G401.6 (cell line): Measurements from ENCODE around the gene SMARCA2.

ENCODE experiments used
- FAIRE-seq: peaks from 2 replicates; lab custom pipeline; 2012; peaks lifted over from hg19 to GRCh38; lab: Jason Lieb, UNC

The SMARCA2 gene

DNA sequence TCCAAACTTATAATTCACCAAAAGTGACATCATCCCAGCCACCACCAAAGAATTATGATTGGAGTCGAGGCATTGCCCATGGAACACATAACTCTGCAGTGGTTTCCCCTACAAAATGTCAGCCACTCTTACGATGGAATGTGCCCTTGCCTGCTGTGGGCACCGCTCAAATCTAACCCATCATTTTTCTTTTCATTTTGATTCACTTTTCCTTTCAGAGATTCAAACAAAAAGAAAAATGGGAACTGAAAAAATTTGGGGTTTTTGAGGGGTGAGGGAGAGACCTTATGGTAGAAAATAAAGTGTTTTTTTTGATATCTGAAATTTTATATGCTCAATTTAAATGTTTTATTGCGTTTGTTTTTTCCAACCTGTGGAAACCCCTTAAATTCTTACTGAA is 28.1 kb downstream of the SMARCA2 start:
- FAIRE-seq: no peak

DNA sequence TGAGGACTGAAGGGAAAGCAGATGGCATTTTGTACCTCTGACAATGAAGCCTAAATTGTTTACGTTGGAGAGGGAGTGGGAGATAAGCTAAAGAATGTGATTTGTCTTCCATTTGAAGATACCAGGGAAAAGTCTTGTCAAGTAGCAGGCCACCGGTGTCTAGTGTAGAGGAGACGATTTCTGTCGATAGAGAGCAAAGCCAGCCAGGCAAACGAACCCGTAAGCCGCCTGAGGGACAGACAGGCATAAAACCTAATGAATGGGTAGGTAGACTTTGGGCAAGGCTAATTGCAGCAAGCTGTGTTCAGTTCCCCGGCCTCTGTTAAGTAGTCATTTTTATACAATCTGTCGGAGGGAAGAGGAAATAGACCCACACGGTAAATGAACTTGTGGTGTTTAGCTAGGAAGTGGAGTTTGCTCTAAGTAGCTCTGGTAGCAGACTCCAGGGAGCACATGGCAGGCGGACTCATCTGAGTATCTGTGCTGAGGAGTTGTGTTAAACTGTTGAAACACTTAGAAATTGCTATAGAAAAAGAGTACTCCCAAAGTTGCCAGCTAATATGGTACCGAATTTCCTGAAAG is 28.8 kb downstream of the SMARCA2 start:
- FAIRE-seq: no peak

DNA sequence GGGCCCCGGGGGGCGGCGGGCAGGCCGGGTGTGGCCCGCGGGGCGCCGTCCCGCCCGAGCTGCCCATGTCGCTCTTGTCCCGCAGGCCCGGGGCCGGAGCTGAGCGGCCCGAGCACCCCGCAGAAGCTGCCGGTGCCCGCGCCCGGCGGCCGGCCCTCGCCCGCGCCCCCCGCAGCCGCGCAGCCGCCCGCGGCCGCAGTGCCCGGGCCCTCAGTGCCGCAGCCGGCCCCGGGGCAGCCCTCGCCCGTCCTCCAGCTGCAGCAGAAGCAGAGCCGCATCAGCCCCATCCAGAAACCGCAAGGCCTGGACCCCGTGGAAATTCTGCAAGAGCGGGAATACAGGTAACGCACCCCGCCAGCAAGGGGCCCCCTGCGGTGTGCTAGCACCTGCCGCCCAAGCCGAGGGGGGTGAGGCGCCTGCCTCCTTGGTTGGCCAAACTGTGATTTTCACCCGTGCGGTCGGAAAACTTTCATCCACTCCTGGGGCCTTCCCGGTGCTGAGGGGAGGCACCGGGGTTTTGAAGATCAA is 32.1 kb downstream of the SMARCA2 start:
- FAIRE-seq: no peak

DNA sequence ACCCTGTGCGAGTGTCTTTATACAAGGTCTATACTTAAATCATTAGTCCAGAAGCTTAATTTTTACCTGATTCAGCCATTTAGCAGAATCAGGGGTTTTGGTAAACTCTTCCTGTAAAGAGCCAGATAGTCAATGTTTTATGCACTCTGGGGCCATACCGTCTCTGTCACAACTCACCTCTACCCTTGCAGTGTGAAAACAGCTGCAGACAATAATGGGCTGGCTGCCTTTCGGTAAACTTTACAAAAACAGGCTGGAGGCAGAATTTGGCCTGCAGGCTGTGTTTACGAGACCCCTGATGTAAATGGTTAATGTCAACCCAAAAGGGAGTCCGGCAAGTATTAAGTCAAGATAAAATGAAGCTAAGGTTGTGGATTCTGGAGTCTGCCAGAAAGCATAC is 32.8 kb downstream of the SMARCA2 start:
- no peak for FAIRE-seq

DNA sequence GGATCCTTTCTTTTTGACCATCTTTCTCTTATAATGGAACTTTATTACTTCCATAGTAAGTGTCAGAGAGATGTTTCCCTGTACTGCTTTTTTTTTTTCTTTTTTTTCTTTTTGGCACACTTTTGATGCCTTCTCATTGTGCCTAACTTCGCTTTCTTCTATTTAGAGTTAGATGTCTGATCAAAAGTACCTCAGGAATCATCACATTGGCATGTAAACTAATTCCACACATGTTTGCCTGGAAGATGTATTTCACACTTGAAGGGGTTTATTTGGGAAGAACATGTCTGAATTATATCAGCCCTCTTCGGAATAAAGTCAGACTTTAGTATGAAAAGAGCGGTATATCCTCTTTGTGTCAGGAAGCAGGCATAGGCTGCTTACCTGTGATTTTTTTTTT is 35.1 kb downstream of the SMARCA2 start:
- FAIRE-seq: no peak

DNA sequence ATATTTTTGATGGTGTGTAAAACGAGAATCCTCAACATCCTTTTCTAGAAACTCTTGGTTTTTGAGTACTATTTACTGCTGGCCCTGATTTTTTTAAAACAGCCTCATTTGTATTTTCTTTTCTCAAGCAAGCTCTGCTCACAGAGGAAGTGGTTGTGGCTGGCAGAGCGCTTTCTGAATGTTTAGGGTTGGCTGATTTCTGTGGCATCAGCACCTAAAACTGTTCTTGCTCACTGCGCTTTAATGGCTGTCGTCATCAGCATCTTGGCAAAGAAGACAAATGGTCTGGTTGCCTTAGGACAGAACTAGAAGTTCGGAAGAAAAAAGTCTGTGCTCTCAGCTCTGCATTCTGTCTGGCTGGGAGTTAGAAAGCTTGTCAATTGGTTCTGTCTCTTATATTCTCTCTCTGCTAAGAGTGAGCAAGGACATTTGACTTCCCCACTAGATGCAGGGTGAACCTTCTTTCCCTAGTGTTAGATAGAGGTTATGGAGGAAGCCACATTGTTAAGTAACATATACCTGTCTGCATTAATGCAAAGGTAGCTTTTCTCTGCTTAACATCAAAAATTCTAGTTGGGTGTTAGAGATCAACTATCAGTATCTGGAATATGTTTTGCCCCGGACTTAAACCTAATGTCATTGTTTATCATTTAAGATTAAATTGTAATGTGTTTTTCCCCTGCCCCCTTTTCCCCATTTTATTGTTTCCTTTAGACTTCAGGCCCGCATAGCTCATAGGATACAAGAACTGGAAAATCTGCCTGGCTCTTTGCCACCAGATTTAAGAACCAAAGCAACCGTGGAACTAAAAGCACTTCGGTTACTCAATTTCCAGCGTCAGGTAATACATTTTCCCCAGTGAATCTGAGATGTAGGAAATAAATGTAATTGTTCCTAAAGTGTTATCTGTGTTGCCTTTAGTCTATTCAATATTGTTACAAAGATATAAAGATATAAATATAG is 39.0 kb downstream of the SMARCA2 start:
- no peak for FAIRE-seq

DNA sequence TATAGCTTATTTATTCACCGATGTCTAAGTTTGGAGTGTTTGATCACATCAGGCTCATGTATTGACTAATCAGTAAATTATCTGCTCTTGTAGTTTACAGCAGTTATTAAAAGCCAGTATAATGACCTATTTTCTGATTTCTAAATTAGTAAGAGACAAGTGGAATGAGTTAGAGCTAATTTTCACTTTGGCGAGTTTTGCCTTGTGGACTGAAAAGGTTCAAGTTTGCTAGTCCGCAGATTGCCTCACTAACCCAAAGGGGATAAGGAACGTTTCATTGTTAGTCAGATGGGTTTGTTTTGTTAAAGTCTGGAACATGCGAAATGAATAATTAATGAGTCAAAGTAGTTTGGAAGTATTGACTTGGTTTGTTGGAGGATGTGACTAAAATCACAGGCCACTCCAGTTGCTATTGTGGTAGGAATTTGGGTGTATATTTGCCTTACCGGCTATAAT is 40.1 kb downstream of the SMARCA2 start:
- no peak for FAIRE-seq

DNA sequence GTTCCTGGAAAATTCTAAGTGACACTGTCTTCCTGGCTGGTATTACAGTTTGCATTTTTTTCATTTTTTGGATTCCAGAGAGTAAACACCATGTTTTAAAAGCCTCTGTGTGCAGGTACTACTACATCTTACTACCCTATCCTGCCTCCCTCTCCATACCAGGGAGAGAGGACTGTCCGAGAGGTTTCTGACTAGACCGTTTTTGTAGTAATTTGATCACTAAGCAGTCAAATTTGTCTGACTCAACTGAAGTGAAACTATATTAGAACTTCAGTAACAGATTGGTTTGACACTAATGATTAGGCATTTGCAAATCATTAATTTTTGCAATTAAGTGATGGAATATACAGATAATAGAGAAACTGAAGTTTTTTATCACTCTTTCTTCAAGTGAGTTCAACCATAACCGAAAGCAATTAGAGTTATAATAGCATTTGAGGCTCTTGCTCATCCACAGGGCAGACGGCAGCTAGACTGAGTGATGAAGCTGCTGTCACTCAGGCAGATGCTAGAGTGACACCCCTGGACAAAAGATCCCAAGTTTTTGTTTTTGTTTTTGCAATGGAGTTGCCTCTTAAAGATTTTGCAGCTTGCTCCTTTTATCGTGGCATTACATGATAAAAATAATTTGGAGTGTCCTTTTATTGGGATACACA is 44.3 kb downstream of the SMARCA2 start:
- no peak for FAIRE-seq

DNA sequence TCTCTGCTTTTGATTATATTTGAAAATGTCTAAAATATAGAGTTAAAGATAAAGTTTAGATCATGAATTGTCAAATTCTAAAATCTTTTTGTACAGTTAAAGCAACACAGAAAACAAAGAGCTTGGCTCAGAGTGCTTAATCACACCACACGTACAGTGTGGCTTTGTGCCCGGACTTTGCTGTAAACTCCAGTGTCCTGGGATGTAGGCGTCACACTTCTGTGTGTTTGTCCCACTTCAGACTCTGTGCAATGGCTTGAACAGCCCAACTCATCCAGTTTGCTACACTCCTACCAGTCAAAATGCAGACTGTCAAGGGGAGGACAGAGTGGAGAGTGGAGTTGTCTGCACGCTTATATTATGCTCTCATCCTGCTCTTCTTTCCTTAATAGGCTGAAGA is 45.3 kb downstream of the SMARCA2 start:
- FAIRE-seq: no peak

DNA sequence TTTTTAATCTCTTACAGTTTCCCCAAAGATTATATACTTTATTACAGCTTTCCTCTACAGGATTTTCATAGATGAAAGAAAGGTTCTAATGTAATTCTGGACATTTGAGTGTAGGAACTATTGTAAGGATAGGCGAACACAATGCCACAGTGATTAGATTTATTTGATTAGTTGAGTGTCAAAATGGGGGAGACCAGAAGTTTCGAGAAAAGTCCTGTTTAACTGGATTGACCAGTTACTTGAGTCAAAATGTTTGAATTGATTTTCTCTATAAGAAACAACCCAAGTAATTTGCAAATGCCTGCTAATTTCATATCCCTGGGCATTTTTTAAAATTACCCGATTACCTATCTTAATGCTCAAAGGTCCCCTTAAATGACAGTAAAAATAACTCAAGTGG is 50.6 kb downstream of the SMARCA2 start:
- FAIRE-seq: no peak

DNA sequence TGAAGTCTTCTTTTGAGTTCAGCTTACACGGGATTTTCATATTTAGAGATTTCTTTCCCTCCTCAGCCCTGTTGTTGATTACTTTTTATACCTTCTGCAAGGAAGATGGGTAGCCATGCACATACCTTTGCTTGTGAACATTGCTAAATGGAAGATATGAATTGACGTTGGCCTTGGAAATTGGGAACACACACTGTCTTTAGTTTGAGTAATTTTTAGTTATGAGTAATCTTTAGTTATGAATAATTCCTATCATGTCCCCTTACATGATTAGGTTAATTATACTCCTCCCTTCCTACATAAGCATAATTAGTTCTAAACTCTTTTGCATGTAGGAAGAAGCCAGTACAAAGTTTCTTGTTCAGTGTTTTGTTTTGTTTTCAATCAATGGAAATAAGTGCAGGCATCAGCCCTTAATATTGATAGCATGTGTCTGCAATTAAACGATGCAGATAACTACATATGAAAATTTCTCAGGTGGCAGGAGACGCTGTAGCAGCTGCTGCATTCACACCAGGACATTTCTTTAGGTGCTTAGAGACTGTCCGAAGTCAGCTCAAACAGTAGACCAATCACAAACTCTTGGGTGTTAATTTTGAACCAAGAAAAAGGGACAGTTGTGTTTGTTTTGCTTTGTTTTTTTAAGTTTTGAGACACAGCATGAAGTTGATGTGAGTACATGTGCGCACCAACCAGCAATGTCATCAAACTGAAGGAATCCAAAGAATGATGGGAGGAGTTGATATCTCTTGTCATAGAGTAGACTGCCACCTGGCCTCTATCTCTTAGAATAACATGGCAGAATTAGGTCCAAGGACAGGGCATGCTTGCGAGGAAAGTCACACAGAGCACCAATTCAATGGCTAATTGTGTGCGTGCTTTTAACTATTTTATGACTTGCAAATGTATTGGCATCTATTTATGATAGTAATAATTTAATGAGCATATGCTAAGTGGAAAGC is 51.4 kb downstream of the SMARCA2 start:
- no peak for FAIRE-seq

DNA sequence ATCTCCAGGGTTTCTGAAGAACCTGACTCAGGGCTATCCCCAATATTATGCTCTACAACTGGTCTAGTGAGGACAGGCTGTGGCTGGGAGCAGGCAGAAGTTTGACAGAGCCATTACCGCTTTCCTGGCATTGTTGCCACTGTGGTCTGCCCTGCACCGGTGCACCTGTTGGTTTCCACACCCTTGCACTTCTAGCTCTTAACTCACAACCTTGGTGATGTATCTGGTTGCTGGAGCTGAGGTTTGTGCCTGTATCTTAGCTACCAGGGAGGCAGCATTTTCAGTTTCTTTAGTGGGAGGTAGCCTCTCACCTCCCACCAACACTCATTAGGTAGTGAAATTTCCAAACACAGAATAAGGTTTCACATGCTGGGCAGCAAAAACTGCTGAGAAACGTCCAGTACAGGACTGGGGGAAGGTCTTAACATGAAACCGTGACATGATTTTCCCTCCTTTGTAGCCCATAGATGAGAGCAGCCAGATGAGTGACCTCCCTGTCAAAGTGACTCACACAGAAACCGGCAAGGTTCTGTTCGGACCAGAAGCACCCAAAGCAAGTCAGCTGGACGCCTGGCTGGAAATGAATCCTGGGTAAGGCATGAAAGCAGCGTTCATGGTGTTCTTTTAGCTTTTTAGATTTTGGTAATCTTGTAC is 57.7 kb downstream of the SMARCA2 start:
- no peak for FAIRE-seq

DNA sequence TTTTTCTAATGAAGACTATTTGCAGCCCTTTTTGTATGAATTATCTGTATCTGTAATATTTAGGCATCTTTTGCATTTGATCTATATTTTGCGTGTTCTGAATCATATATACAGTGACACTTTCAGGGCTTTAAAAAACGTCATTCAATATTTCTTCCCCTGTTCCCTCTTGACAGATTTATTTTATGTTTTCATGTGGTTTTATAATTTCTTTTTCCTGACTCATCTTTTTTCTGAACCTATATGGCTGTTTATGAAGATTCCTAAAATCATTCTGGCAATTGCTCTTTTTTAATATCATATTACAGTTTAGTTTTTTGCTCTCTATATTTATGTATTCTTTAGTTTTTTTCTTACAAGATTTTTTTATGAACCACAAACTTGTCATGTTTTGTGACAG is 67.6 kb downstream of the SMARCA2 start:
- FAIRE-seq: no peak

DNA sequence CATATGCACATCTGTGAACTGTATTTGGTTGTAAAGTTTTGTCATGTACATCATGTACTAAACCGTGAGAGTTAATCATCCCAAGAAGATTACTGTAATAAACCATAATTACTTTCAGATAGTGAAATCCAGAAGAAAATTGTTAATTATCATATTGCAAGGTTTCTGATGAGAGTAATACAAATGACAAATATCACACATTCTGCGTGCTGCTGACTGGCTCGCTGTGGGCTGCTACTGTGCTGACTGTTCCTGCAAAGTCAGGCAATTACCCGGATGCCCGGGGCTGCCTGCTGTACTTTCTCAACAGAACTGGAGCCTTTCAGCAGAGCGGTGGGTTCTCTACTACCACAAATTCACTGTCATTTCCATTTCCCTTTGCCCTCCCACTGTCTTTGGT is 68.3 kb downstream of the SMARCA2 start:
- FAIRE-seq: no peak

DNA sequence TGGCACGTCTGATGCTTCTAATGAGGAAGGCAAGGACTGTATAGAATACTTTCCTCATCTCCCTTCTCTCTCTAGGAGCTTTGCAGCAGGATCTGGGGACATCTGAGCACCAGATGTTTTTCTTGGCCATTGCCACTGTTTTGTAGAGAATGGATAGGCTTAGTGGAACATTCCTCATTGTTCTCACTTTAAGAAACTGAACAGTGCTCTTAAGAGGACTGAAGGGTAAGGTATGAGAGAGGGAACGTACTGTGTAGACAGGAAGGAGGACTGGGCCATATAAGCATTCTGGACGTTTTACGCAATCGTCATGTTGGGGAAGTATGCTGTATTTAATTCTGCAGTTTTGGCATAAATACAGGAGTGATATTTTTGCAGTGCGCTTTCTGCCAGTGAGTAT is 70.6 kb downstream of the SMARCA2 start:
- no peak for FAIRE-seq

DNA sequence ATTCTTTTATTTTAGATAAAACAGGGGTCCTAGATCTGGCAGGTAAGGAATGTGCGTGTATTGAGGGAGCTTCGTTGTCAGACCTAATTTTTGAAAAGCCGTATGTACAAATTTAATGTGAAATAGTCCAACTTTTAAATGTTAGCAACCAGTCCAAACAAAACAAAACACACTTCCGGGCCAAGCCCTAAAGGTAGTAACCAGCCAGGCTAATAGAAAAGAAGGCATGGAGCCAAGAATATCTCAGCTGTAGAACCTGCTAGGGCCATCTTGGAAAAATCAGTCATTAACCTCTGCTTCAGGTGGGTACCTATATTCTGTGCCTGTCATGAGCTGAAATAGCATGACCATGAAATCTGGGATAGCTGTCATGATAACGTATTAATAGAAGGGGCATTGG is 71.0 kb downstream of the SMARCA2 start:
- no peak for FAIRE-seq

DNA sequence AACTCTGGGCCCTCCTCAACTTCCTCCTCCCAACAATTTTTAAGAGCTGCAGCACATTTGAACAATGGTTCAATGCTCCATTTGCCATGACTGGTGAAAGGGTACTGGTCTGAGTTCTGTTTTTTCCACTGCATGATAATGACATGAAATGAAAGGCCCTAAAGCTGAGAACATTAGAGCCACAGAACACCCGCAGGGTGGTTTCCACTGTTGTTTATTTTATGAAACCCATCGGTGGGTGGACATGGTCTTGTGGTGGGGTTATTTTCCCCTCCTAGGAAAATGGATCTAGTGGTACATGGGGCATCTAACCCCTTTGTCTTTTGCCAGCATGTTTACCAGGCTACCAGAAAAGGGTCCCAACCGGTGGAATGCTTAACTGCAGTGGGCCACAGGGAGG is 71.8 kb downstream of the SMARCA2 start:
- no peak for FAIRE-seq

DNA sequence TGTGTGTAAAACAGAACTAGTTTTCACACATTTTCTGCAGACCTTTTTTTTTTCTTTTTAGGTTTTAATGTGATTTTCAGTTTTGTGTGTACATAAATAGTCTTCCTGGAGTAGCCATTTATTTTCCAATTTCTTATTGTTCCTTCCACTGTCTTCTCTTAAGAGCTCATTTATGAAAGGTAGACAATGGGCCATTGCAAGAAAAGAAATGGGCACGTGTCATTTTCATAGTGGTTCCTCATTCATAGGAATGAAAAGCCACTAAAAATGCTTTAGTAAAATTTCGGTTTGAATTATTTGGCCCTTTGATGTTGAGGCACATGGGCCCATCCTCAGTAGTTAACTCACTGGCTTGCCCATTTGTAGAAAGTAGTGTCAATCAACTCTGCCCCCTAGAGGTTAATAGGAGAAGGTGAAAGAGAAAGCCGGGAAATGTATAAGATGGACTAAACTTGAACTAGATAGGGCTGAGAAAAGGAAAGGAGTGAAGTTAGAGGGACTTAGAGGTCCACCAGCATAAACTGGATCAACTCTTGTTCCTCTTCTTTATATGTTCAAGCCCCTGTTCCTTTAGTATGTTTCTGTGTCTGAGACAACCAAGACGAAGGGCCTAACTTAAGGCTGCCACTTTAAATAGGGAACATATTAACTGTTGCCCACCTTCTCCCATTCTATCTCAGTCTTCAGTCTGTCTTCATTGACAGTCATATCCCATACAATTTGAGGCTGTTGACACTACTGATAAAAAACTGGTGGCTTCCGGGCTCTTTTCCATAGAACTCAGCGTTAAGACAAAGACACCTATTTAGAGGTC is 72.6 kb downstream of the SMARCA2 start:
- FAIRE-seq: no peak

DNA sequence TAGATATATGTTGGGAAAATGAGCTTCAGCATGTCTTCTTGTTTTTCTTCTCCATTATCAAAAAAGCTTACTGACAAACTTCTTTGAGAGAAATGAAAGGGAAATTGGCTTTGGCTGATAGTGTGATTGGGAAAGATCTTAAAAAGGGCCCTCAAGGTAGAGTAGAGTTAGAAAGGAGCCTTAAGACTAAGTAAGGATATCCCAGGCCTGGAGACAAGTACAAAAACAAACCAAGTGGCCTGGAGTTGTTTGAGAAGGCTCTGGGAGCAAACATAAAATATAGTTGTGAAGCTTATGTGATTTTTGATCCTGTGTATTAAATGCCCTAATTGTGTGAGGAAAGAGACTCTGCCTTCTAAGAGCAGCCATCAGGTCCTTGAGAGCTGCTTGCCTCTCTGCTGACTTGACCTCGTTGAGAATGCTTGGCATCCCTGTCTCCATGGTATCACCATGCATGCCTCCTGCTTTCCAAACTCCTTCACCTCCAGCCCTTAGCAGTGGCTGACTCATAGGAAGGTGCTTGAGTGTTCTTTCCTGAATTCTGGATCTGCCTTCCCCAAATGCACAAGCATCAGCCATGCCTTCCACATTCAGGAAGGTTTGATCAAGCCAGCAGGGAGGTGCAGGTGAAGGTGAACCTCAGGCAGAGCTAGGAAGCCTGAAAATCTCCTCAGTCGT is 78.9 kb downstream of the SMARCA2 start:
- FAIRE-seq: no peak
